Sigmoid colon (tissue), 7 donors: ENCODE measurements around the gene TVP23A. TPM values are rescaled to one million over a fixed set of nuclear protein-coding genes. Genes with fewer than 3 reads are reported as not detected.

Source experiments
- DNase-seq: peaks from one replicate; pipeline ENCODE4 v3.0.0-alpha.2; 2019
- H3K27ac ChIP-seq, 4 donors: fragments of 200-600 bp; sonication (generic); one replicate each; pipeline ENCODE4 v1.5.1; 2016 to 2019; ENCODE audit warnings: mild to moderate bottlenecking in 1 of 4
- H3K27me3 ChIP-seq, 3 donors: fragments of 200-600 bp; sonication (generic); one replicate each; pipeline ENCODE4 v1.5.1; 2019; ENCODE audit warnings: mild to moderate bottlenecking in 1 of 3
- H3K36me3 ChIP-seq, 4 donors: fragments of 200-600 bp; sonication (generic); one replicate each; pipeline ENCODE4 v1.5.1; 2016 to 2019
- H3K4me1 ChIP-seq, 4 donors: fragments of 200-600 bp; sonication (generic); one replicate each; pipeline ENCODE4 v1.5.1; 2017 to 2019
- H3K4me3 ChIP-seq, 4 donors: fragments of 200-600 bp; sonication (generic); one replicate each; pipeline ENCODE4 v1.5.1; 2017 to 2019; ENCODE audit warnings: mild to moderate bottlenecking in 2 of 4, moderate library complexity in 1 of 4
- H3K9me3 ChIP-seq, 4 donors: fragments of 200-600 bp in 3 of 4; sonication (generic) in 3 of 4; one replicate each; pipeline versions ENCODE4 v1.5.1 to v1.6.1; 2013 to 2019
- EP300 ChIP-seq, 4 donors: sonication (generic); formaldehyde crosslinking; IDR thresholded peaks; one replicate each; pipeline ENCODE4 v1.6.1; 2017; ENCODE audit warnings: antibody characterized with exemption in 4 of 4
- POLR2A ChIP-seq, 2 donors: fragments of 450-650 bp; IDR thresholded peaks; one replicate each; pipeline ENCODE4 v1.6.1; 2016; ENCODE audit warnings: antibody characterized with exemption in 2 of 2, mild to moderate bottlenecking in 2 of 2, moderate library complexity in 2 of 2
- POLR2AphosphoS5 ChIP-seq, 4 donors: sonication (generic); formaldehyde crosslinking; IDR thresholded peaks; one replicate each; pipeline ENCODE4 v1.6.1; 2017; ENCODE audit warnings: antibody characterized with exemption in 4 of 4
- WGBS, 2 donors: extraction: QIAGEN DNeasy Blood & Tissue Kit; methylation state at CpG; one replicate each; pipeline ENCODE4 v1.1.7; 2013; 5-methylcytosine and 5-hydroxymethylcytosine counted together
- intact Hi-C: fragments of 100-400 bp; cut with DNase I; formaldehyde crosslinking; loops from one replicate; pipeline ENCODE4 v1.15.1; 2023
- polyA plus RNA-seq, 3 donors: library from polyadenylated mRNA; stranded (reverse); fragments of 200-250 nt; gene quantifications; one replicate each; pipeline ENCODE4 v1.2.3, GENCODE V29; 2013
- total RNA-seq, 4 donors: library from RNA; depleted of rRNA; stranded (reverse); fragments of >200 nt; gene quantifications; one replicate each; pipeline ENCODE4 v1.1.0, GENCODE V29; 2016
- TF ChIP-seq, protein P1 (sequence below), 4 experiments: fragments of 450-650 bp in 3 of 4; fragments of 200-600 bp in 1 of 4; IDR thresholded peaks; one replicate each; pipeline ENCODE4 v1.5.1; 2016 to 2019; ENCODE audit warnings: antibody characterized with exemption in 4 of 4, mild to moderate bottlenecking in 3 of 4, moderate library complexity in 2 of 4
- donor health status: healthy with polysubstance abuse.
- donor health status: Bipolar disorder and iron deficiency.
- donor health status: healthy.

TVP23A gene
- total and polyA plus RNA-seq, 7 donors: 0.14 to 0.98 (median 0.71) TPM; not detected in 2

DNA sequence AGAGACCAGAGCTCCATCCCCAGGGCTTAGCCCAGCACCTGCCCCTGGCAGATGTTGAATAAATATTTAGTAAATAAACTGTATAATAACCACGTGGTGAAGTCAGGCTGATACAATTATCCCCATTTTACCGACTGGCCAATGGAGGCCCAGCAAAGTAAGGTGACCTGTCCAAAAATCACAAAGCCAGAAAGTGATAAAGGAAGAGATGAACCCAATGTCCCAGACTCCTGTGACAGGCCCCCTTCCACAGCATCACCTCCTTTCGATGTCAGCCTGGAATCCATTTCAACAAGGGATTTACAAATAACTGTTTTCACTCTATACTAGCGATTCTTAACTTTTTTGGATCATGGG, 5.5 kb downstream of the TVP23A start:
- DNase-seq: no peak
- Histone ChIP-seq H3K4me3 (no peak overlapping the region), H3K27ac (no peak overlapping the region), H3K4me1 (peaks cover 0 to under 1% (median 0%) of the 10 kb centered on the region in 4 donors), H3K9me3 (no peaks in the 10 kb centered on the region), H3K36me3 (no peaks in the 10 kb centered on the region), H3K27me3 (peaks cover 0 to 11% (median 7%) of the 10 kb centered on the region in 3 donors)
- intact Hi-C loops: no loop called here
- TF ChIP-seq POLR2AphosphoS5 (IDR thresholded peaks at IDR 0.05): no peak
- TF ChIP-seq, protein P1, sequence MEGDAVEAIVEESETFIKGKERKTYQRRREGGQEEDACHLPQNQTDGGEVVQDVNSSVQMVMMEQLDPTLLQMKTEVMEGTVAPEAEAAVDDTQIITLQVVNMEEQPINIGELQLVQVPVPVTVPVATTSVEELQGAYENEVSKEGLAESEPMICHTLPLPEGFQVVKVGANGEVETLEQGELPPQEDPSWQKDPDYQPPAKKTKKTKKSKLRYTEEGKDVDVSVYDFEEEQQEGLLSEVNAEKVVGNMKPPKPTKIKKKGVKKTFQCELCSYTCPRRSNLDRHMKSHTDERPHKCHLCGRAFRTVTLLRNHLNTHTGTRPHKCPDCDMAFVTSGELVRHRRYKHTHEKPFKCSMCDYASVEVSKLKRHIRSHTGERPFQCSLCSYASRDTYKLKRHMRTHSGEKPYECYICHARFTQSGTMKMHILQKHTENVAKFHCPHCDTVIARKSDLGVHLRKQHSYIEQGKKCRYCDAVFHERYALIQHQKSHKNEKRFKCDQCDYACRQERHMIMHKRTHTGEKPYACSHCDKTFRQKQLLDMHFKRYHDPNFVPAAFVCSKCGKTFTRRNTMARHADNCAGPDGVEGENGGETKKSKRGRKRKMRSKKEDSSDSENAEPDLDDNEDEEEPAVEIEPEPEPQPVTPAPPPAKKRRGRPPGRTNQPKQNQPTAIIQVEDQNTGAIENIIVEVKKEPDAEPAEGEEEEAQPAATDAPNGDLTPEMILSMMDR (IDR thresholded peaks at IDR 0.05): no peak
- TF ChIP-seq POLR2A (IDR thresholded peaks at IDR 0.05): no peak
- no peak for TF ChIP-seq EP300 (IDR thresholded peaks at IDR 0.05)
- WGBS, 2 donors: 59 to 67% methylated on average over 4 of the region's 4 CpGs

DNA sequence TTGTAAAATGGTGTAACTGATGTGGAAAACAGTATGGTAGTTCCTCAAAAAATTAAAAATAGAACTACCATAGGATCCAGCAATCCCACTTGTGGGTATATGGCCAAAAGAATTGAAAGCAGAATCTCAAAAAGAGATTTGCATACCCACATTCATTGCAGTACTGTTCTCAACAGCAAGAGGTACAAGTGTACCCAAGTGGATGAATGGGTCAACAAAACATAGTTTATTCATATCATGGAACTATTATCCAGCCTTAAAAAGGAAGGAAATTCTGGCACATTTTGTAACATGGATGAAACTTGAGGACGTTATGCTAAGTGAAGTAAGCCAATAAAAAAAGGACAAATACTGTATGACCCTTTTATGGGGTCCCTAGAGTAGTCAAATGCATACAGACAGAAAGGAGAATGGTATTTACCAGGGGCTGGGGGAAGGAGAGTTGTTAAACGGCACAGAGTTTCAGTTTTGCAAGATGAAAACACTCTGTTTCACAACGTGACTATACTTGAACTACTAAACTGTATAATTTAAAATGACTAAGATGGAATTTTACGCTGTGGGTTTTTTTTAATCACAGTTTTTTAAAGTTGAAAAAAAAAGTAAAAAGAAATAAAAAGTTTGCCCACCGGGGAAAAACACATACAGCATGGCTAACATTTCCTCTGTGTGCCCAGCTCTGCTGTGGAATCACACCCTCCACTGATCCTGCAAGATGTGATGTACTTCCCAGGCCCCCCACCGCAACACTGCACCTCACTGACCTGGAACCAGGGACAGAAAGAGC, 6.1 kb downstream of the TVP23A start:
- 40 to 51% methylated on average over 6 of the region's 6 CpGs for WGBS, 2 donors
- intact Hi-C loops: no loop called here
- TF ChIP-seq POLR2AphosphoS5 (IDR thresholded peaks at IDR 0.05): no peak
- TF ChIP-seq EP300 (IDR thresholded peaks at IDR 0.05): no peak
- no peak for TF ChIP-seq POLR2A (IDR thresholded peaks at IDR 0.05)
- TF ChIP-seq, protein P1 (IDR thresholded peaks at IDR 0.05): no peak
- H3K4me1 ChIP-seq: no peaks in the 10 kb centered on the region
- no peaks in the 10 kb centered on the region for H3K9me3 ChIP-seq
- DNase-seq: no peak
- peaks cover 0 to 6% (median 3%) of the 10 kb centered on the region in 3 donors for H3K27me3 ChIP-seq
- H3K4me3 ChIP-seq: no peak overlapping the region
- H3K27ac ChIP-seq: no peak overlapping the region
- H3K36me3 ChIP-seq: no peaks in the 10 kb centered on the region

DNA sequence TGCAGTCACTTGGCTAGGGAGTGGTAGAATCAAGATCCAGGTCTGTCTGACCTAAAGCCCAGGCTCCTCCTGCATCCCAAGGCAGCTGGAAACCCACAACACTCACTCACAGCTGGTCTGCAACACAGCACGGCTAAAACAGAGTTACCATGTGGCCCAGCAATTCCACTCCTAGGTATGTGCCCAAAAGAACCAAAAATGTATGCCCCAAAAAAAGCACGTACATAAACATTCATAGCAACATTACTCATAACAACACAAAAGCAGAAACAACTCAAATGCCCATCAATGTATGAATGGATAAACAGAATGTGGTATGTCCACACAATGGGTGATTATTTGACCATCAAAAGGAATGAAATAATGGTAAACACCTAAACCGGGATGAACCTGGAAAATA, 8.9 kb downstream of the TVP23A start:
- intact Hi-C loops: no loop called here

DNA sequence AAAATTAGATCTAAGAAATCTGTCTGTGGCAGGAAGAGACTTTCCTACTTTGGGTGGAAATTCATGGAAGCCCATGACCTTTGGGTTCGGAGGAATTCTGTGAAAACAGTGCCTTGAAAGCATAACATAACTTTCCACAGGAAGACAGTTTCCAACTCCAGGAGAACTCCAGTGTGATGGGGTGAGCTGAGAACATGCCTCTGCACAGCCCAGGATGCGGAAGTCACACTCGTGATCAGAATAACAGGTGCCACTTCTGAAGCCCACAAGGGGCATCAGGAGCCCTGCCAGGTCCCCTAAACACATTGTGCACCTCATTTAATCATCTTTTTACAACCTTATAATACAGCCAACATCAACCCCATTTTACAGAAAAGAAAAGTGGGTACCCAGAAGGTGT, 9.7 kb downstream of the TVP23A start:
- intact Hi-C loops: no loop called here
- no peak for DNase-seq
- no peaks in the 10 kb centered on the region for H3K4me1 ChIP-seq
- WGBS, 2 donors: 86 to 92% methylated on average over 3 of the region's 3 CpGs
- H3K4me3 ChIP-seq: no peak overlapping the region
- H3K36me3 ChIP-seq: no peaks in the 10 kb centered on the region
- no peaks in the 10 kb centered on the region for H3K27me3 ChIP-seq
- no peak overlapping the region for H3K27ac ChIP-seq
- no peaks in the 10 kb centered on the region for H3K9me3 ChIP-seq
- TF ChIP-seq, protein P1 (IDR thresholded peaks at IDR 0.05): no peak
- TF ChIP-seq POLR2AphosphoS5 (IDR thresholded peaks at IDR 0.05) (no peak), POLR2A (IDR thresholded peaks at IDR 0.05) (no peak), EP300 (IDR thresholded peaks at IDR 0.05) (no peak)

More for the DNA sequence above, 8.9 kb downstream of the TVP23A start:
- H3K4me3 ChIP-seq: no peak overlapping the region
- H3K36me3 ChIP-seq: no peaks in the 10 kb centered on the region
- 92 to 95% methylated on average over 3 of the region's 3 CpGs for WGBS, 2 donors
- no peaks in the 10 kb centered on the region for H3K9me3 ChIP-seq
- no peak for TF ChIP-seq EP300 (IDR thresholded peaks at IDR 0.05)
- no peak for TF ChIP-seq POLR2A (IDR thresholded peaks at IDR 0.05)
- no peak for TF ChIP-seq POLR2AphosphoS5 (IDR thresholded peaks at IDR 0.05)
- TF ChIP-seq, protein P1 (IDR thresholded peaks at IDR 0.05): no peak
- no peak for DNase-seq
- H3K4me1 ChIP-seq: no peaks in the 10 kb centered on the region
- no peak overlapping the region for H3K27ac ChIP-seq
- H3K27me3 ChIP-seq: no peaks in the 10 kb centered on the region
